Measurements from ENCODE around the gene NFATC3.

The NFATC3 gene

DNA sequence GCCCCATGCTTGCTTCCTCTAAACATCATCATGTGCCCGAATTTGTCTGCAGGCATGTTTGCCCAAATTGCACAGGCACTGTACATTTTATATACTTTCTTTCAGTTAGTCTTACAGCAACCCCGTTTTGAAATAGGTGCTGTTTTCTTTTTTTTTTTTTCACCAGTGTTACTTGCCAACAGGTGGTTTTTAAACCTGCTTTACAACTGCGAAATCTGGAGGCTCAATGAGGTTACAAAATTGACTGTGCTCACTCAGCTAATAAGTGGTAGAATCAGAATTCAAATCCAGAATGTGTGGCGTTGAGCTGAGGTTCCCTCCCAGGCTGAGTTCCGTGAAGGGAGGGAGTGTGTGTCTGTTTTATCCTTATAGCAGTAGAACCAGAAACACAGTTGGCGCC is 165.8 kb downstream of the NFATC3 start:
- no peak for DNase-seq (ENCODE audit: low read depth)

DNA sequence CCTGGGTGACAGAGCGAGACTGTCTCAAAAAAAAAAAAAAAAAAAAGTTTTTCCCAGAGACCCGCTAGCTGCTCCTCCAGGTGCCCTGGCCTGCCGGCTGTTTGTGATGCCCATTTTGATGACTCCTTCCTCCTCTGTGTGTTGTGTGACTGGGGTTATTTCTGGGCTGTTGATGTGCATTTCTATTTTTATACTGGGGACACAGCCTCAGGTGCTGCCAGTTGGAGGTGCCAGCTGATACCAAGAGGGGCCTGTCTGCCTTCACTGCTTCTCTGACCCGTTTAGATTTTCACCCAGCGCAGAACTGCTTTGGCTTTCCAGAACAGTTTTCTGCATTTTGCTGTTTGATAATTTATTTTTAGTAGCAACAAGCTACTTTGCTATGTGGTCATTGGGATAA is 166.7 kb downstream of the NFATC3 start:
- no peak for DNase-seq (ENCODE audit: low read depth)

DNA sequence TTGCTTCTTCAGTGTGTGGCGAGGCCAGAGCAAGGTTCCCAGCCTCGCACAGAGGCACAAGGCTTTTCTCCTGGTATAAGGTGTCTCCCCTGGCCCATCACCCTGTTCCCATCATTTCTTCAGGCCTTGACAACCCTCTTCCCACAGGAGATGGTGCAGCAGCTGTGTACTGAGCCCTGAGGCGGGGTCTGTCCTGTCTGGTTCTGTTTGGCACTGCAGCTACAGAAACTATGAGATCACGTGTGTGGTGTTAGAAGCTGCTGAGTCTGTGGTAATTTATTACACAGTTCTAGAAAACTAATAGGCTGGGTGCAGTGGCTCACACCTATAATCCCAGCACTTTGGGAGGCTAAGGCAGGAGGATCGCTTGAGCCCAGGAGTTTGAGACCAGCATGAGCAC is 167.2 kb downstream of the NFATC3 start:
- DNase-seq (ENCODE audit: low read depth): no peak

DNA sequence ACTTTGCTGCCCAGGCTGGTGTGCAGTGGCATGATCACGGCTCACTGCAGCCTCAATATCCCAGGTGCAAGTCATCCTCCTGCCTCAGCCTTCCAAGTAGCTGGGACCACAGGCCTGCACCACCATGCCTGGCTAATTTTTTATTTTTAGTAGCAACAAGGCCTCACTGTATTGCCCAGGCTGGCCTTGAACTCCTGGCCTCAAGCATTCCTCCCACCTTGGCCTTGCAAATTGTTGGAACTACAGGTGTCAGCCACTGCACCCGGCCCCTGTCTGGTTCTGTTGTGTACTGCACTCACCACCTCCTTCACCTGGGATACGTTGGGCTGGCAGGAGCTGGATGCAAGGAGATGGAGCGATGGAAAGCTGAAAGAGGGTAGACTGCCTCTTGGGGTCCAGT is 168.6 kb downstream of the NFATC3 start:
- no peak for DNase-seq (ENCODE audit: low read depth)

DNA sequence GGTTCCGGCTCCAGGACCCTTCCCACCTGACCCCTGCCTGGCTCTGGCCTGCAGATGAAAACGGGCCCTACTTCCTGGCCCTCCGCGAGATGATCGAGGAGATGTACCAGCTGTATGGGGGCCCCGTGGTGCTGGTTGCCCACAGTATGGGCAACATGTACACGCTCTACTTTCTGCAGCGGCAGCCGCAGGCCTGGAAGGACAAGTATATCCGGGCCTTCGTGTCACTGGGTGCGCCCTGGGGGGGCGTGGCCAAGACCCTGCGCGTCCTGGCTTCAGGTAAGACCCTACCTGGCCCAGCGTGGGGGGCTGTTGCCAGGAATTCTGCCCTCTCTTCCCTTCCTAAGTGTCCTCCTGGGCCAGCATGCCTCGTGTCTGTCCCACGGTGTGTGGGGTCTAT is 170.5 kb downstream of the NFATC3 start:
- DNase-seq (ENCODE audit: low read depth): no peak

DNA sequence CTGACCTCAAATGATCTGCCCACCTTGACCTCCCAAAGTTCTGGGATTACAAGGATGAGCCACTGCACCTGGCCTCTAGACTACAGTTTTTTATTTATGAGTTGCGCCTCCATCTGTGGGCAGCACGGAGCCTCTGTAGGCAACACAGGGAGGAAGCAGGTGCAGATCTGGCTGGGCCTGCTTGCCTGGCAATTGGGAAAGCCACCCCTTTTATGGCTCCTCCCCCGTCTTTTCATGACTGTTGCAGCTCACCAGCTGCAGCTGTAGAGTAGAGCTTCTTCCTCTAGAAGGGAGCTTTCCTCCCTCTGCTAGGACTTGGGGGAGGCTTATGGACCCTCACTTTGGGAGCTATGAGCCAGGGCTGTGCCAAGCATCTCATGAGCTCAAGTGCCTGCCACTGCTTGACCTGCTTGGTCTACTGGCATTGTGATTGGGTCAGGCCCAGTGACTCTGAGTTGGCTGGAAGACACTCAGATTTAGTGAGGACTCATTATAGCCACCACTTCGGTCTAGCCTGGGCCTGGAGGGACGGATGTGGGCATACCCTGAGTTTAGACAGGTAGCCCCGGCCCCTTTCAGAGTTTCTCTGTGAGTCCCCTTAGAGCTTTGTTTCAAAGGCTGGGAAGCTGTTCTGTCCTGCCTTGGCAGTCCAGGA is 172.2 kb downstream of the NFATC3 start:
- no peak for DNase-seq (ENCODE audit: low read depth)

DNA sequence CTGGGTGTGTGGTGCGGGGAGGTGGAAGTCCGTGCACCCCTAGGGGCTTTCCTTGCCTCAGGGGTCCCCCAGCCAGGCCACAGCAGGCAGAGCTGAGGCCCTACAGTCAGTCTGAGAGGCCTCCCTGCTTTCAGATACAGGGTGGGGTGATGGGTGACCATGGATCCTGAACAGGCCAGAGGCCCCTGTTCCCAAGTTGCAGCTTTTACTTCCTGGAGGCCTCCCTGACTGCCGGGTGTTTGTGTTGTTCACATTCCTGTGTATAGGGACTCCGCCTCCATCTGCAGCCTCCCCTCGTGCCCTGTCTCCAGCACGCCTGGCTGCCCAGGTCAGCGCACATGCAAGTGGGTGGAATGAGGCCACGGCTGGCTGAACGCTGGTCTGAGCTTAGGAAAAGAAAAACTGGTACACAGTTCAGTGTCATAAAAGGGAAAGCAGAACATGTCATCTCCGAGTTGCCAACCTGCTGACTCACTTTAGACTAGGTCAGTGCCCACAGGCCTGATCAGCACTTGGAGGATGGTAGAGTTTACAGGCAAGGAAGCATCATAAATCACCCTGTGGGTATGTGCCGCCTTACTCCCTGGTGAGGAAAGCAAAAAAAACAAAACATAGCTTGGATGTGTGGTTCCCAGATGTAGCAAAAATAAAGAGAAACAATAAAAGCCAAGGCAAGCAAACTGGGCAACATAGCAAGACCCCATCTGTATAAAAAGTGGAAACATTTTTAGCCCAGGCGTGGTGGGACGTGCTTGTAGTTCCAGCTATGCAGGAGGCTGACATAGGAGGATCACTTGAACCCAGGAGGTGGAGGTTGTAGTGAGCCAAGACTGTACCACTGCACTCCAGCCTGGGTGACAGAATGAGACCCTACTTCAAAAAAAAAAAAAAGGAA is 173.0 kb downstream of the NFATC3 start:
- DNase-seq (ENCODE audit: low read depth): no peak

DNA sequence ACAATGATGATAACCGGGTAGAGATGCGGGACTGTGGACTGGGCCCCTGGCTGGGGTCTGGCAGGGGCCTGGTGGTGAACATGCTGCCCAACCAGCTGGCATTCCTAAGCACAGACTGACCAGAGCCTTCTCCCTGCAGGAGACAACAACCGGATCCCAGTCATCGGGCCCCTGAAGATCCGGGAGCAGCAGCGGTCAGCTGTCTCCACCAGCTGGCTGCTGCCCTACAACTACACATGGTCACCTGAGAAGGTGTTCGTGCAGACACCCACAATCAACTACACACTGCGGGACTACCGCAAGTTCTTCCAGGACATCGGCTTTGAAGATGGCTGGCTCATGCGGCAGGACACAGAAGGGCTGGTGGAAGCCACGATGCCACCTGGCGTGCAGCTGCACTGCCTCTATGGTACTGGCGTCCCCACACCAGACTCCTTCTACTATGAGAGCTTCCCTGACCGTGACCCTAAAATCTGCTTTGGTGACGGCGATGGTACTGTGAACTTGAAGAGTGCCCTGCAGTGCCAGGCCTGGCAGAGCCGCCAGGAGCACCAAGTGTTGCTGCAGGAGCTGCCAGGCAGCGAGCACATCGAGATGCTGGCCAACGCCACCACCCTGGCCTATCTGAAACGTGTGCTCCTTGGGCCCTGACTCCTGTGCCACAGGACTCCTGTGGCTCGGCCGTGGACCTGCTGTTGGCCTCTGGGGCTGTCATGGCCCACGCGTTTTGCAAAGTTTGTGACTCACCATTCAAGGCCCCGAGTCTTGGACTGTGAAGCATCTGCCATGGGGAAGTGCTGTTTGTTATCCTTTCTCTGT is 174.0 kb downstream of the NFATC3 start:
- no peak for DNase-seq (ENCODE audit: low read depth)

DNA sequence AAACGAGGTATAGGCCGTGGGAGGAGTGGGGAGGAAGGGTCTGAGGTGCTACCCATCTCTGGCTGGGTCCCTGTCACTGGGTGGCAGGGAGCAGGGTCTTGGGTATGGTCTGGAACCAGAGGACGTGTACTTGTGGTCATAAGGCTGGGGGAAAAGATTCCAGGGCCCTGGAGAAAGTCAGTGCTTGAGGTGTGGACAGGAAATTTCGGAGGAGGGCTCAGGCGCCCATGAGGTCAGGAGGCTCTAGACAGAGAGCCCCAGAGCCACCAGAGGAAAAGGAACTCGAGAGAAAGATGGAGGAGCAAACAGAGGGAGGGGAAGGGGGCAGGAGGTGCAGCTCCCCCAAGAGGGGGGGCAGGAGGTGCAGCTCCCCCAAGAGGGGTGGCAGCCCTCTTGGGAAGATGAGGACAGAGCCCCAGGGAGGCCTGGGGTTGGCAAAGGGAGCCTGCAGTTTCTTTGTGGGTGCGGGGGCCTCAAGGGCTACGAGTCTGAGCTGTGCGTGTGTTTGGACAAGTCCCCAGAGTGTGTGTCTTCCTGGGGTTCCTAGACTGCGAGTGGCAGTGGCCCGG is 178.5 kb downstream of the NFATC3 start:
- no peak for DNase-seq (ENCODE audit: low read depth)

DNA sequence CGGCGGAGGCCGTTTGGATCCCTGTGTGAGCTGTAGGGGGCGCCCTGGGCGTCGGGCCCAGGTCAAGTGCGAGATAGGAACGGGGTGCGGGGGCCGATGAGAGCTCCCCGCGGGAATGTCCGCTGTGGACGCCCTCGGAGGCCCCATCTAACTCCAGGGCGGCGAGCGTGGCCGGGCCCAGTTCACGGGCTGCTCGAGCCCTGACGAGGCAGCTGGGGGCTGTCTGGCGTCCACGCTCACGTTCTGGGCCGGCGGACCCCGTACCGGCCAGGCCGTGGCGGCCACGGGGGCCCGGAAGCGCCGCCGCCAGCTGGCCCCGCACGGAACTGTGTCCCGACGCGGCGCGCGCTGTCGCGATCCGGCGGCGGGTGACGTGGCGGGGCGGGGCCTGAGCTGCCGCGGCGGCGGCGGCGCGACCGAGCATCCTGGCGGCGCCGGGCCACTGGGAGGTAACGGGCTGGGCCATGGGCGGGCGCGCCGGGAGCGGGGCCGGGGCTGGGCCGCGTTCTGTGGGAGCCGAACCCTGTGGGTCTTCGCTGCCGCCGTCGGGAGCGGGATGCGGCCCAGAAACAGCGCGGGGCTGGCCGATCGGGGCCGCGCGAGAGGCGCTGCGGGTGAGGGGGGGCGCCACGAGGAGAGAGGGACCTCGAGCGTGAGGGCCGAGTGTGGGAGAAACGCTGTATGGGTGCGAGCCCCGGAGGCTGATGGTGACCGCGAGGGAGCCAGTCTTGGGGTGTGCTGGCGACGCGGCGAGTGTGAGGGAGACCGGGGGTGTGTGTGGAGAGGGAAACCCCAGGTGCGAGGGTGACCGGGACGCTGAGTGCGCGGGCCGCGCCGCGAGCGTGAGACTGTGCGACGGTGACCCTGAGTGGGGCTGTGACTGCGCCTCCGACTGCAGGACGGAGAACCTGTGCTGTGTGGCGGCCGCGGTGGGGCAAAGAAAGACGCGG is 179.2 kb downstream of the NFATC3 start, which contains the start of gene SLC7A6:
TSS of gene SLC7A6 (plus strand) at position 399 of the 950 bp plus-strand sequence. CDS start 10,201 bp downstream, outside the sequence.
- DNase-seq (ENCODE audit: low read depth): peak; percentile 80

DNA sequence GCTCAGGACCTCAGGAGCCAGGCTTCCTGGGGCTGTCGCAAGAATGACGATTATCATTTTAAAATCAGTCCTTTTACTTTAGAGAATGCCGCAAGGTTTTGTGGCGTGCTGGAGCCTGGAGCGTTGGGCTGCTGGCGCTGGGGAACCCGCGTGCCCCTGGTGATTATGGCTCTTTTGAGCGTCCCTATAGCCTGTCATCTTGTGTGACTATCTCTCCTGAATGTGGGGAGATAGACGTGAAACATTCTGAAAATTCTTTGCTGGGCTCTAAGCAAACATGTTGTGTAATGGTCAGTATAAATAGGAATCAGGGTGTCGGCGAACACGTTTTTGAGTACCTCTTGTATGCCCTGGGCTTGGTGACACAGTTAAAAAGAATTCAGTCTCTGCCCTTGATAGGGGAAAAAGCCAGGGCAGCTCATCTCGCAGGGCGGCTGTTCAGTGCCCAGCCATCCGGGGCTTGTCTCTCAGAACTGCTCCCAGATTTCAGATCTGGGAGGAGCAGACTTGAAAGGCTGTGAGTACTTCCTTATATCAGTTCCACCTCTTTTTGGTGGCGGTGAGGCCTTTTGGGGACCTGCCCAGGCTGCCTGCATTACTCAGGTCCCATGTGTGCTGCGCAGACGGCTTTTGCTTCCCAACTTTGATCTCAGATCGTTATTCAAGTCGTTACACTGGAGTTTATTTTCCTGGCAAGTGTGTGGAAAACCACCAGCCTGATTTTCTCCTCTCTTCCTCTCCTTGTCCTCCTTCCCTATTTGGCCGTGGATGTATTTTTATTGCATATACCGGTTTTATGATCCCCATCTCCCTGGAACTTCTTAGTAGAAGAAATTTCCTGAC is 180.1 kb downstream of the NFATC3 start:
- no peak for DNase-seq (ENCODE audit: low read depth)

DNA sequence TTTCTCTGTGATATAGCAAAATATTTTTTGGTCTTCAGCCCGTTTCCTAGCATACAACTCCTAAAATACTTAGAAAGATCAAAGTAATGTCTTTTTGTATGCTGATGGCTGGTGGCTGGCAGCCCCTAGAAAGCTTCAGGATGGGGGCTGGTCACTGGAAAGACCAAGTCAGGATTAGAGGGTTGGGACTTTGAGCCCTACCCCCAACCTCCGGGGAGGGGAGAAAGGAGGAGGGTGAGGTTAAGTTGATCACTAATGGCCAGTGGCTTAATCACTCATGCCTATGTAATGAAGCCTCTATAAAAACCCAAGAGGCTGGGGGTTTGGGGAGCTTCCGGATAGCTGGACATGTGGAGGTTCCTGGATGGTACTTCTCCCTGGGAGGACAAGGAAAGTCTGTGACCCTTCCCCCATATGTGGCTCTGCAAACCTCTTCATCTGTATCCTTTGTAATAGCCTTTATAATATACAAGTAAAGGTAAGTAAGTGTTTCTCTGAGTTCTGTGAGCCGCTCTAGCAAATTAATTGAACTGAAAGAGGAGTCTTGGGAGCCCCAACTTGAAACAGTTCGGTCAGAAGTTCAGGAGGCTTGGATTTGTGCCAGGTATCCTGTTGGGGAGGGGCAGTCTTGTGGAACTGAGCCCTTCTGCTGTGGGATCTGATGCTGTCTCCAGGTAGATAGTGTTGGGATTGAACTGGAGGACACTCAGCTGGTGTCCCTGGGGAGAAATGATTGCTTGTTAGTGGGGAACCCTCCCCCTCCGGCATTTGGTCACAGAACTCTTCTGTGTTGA is 182.6 kb downstream of the NFATC3 start:
- DNase-seq (ENCODE audit: low read depth): no peak

DNA sequence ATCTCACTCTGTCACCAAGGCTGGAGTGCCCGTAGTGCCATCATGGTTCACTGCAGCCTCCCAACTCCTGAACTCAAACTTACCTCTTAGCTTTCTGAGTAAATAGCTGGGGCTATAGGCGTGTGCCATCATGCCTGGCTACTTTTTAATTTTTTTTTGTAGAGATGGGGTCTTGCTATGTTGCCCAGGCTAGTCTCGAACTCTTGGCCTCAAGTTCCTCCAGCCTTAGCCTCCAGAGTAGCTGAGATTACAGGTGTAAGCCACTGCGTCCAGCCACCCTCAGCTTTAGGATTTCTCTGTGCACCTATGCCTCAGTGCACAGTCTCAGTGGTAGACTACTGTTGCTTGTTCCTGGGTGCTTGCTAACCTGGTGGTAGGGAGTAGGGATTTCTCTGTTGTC is 184.6 kb downstream of the NFATC3 start:
- DNase-seq (ENCODE audit: low read depth): no peak

DNA sequence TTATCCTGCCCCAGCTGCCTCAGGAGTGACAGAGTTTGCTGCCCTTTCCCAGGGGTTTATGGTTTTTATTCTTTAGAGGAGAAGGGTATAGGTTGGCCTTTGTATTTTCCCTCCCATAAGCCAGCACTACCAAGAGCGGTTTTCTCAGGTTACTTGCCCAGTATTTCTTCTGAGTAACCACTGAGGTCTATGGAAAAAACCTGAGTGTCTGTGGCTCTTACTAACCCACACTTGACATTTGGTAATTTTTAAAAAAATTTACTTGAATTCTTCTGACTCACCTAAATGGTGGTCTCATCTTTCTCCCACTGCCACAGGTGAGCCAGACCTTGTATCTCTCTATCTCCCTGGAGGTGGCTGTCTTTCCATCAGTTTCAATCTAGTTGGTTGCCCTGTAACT is 185.2 kb downstream of the NFATC3 start:
- no peak for DNase-seq (ENCODE audit: low read depth)

DNA sequence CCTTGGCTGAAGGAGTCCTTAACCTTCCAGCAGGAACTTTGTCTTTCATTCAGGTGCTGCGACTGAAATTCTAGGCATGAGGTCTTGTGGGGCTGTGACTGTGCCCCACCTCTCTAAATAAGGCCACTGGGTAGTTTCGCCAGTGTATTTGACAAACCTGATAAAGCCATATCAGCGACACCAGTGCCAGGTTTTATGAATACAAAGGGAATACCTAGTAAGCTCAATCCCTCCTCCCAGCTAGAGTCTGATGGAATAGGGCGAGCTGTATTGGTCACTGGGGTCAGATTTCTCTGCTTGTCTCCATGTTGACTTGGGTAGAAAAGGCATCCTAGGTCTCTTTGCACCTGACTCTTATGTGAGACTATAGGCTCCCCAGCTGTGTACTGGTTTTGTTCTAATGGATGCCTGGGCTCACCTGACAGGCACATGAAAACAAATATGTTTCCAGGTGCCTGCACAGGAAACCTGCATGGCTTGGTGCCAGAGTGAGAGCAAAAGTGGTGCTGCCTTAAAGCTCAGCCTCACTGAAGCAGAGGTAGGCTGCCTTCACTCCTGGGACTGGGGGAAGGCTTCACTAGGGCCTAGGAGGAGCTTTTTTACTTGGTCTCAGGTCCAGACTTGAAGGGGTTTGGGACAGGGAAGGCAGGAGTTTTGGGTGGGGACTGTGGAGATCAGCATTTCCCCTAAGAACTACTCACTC is 187.5 kb downstream of the NFATC3 start:
- no peak for DNase-seq (ENCODE audit: low read depth)

DNA sequence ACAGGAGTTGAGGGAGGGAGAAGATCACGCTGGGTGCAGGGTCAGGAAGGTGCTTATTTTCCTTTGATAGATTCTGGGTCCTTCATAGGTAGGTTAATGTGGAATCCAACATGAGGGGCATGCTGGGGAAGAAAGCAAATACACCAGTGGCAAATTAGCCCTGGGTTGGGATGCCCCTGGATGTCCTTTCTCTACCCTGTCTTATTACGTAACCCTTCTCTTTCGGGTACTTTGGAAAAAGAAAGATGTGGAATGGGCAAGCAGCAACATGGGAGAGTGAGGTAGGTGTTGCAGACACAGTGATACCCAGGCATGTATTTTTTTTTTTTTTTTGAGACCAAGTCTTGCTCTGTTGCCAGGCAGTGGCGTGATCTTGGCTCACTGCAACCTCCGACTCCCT is 188.3 kb downstream of the NFATC3 start:
- DNase-seq (ENCODE audit: low read depth): no peak

DNA sequence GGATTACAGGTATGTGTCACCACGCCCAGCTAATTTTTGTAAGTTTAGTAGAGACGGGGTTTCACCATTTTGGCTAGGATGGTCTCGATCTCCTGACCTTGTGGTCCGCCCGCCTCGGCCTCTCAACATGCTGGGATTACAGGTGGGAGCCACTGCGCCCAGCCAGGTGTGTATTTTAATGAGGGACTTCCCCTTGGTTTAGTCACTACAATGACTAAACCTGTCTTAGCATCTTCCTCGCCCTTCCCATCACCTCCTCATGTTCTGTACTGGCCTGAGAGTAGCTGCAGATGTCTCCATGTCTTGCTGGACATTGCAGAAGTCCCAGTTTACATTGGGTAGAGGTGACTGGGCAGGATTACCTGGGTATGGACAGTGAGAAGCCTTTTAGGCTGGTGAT is 188.7 kb downstream of the NFATC3 start:
- no peak for DNase-seq (ENCODE audit: low read depth)

DNA sequence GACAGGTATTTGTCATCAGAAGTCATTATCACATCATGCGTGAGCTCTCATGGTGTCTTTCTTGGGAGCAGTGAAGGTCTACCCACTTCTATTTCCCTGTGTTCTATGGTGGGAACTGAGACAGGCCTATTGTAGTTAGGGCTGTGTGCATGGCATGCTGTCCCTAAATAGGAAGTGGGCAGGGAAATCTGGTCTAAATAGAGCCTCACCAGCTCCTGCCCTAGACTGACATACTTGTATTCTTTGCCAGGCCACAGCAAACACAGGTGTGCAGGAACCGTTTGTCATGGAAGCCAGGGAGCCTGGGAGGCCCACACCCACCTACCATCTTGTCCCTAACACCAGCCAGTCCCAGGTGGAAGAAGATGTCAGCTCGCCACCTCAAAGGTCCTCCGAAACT is 189.3 kb downstream of the NFATC3 start:
- no peak for DNase-seq (ENCODE audit: low read depth)
